Stimulated activated CD4-positive, alpha-beta T cell treated with anti-CD3 and anti-CD28 coated beads, Interleukin-1b, Interleukin-23, amount 100 ng/mL, for 48 hours (primary cell): Measurements from ENCODE around the gene ERC1.
"Not testable (repeated sequence)": the region's sequence is repeated elsewhere in the genome, so short reads cannot be mapped to it uniquely, and the experiment has no call there.

Experiments
- DNase-seq: peaks from one replicate; pipeline ENCODE4 v3.0.0-alpha.2; 2020

ERC1 gene

GRCh38 chr12:1034243-1034642 lies 43.2 kb downstream of the ERC1 start:
- DNase-seq: no peak

GRCh38 chr12:1034751-1035457 lies 43.9 kb downstream of the ERC1 start:
- DNase-seq: no peak

- DNase-seq: no peak
Measured at GRCh38 chr12:1041478-1041877, 50.5 kb downstream of the ERC1 start.

- DNase-seq: no peak
Measured at GRCh38 chr12:1044199-1044598, 53.2 kb downstream of the ERC1 start.

- DNase-seq: no peak
Measured at GRCh38 chr12:1044696-1045095, 53.7 kb downstream of the ERC1 start.

GRCh38 chr12:1046727-1047126 lies 55.7 kb downstream of the ERC1 start:
- DNase-seq: no peak

GRCh38 chr12:1047898-1048660 lies 57.1 kb downstream of the ERC1 start:
- DNase-seq: no peak

GRCh38 chr12:1050059-1050707 lies 59.2 kb downstream of the ERC1 start:
- no peak for DNase-seq

- DNase-seq: not testable (repeated sequence)
Measured at GRCh38 chr12:1051672-1052071, 60.6 kb downstream of the ERC1 start.

GRCh38 chr12:1053690-1054089 lies 62.7 kb downstream of the ERC1 start:
- no peak for DNase-seq

- DNase-seq: no peak
Measured at GRCh38 chr12:1054117-1054870, 63.3 kb downstream of the ERC1 start.

- no peak for DNase-seq
Measured at GRCh38 chr12:1056390-1056789, 65.4 kb downstream of the ERC1 start.

- no peak for DNase-seq
Measured at GRCh38 chr12:1058423-1058822, 67.4 kb downstream of the ERC1 start.

GRCh38 chr12:1059162-1059561 lies 68.1 kb downstream of the ERC1 start:
- no peak for DNase-seq

- DNase-seq: no peak
Measured at GRCh38 chr12:1063852-1064251, 72.8 kb downstream of the ERC1 start.

- no peak for DNase-seq
Measured at GRCh38 chr12:1064317-1064716, 73.3 kb downstream of the ERC1 start.

GRCh38 chr12:1065629-1066028 lies 74.6 kb downstream of the ERC1 start:
- no peak for DNase-seq

- no peak for DNase-seq
Measured at GRCh38 chr12:1069846-1070245, 78.8 kb downstream of the ERC1 start.

- no peak for DNase-seq
Measured at GRCh38 chr12:1071182-1071581, 80.2 kb downstream of the ERC1 start.

GRCh38 chr12:1073652-1074051 lies 82.6 kb downstream of the ERC1 start:
- no peak for DNase-seq

GRCh38 chr12:1077036-1077803 lies 86.2 kb downstream of the ERC1 start:
- no peak for DNase-seq

GRCh38 chr12:1078002-1078401 lies 87.0 kb downstream of the ERC1 start:
- no peak for DNase-seq
